Spinal cord (tissue), 10 donors: ENCODE data around the gene NOL4L. TPM values are rescaled to one million over a fixed set of nuclear protein-coding genes. Genes with fewer than 3 reads are reported as not detected.

Source experiments
- DNase-seq, 6 donors: peaks; one replicate each; pipeline versions ENCODE4 v3.0.0 to v3.0.0-alpha.2; 2013 to 2015; ENCODE audit warnings: low spot score in 6 of 6, low read depth in 4 of 6
- H3K27ac ChIP-seq: one replicate; pipeline ENCODE4 v1.5.1; 2013; ENCODE audit warnings: low read depth, low read length, control low read depth
- H3K27me3 ChIP-seq: one replicate; pipeline ENCODE4 v1.6.1; 2013; ENCODE audit warnings: low read length; ENCODE audit not compliant: control insufficient read depth, insufficient read depth
- H3K36me3 ChIP-seq: one replicate; pipeline ENCODE4 v1.6.1; 2013; ENCODE audit warnings: low read length; ENCODE audit not compliant: control insufficient read depth, insufficient read depth
- H3K4me1 ChIP-seq: one replicate; pipeline ENCODE4 v1.6.1; 2013; ENCODE audit warnings: low read length; ENCODE audit not compliant: control insufficient read depth, insufficient read depth
- H3K4me3 ChIP-seq: one replicate; pipeline ENCODE4 v1.5.1; 2013; ENCODE audit warnings: low read depth, low read length, control low read depth
- H3K9me3 ChIP-seq: one replicate; pipeline ENCODE4 v1.6.1; 2013; ENCODE audit warnings: low read length; ENCODE audit not compliant: control insufficient read depth, insufficient read depth
- WGBS: methylation state at CpG from one replicate; pipeline ENCODE4 v1.1.5; 2013; ENCODE audit warnings: missing lambda C conversion rate; ENCODE audit not compliant: insufficient coverage; 5-methylcytosine and 5-hydroxymethylcytosine counted together
- polyA plus RNA-seq, 2 donors: library from polyadenylated mRNA; unstranded; fragments of 120-200 nt; gene quantifications; one replicate each; pipeline ENCODE4 v1.2.1, GENCODE V29; 2013; ENCODE audit not compliant: insufficient read length in 2 of 2
- total RNA-seq, 2 donors: library from RNA; depleted of rRNA in 1 of 2; stranded (reverse); fragments of 120-200 nt in 1 of 2; fragments of >200 nt in 1 of 2; gene quantifications; one replicate each; pipeline versions ENCODE4 v1.2.3 to v1.2.4, GENCODE V29; 2013 to 2014
- donor health status: healthy.

NOL4L gene
- total and polyA plus RNA-seq, 4 donors = 13.3 to 67.6 (median 44.5) TPM

DNA sequence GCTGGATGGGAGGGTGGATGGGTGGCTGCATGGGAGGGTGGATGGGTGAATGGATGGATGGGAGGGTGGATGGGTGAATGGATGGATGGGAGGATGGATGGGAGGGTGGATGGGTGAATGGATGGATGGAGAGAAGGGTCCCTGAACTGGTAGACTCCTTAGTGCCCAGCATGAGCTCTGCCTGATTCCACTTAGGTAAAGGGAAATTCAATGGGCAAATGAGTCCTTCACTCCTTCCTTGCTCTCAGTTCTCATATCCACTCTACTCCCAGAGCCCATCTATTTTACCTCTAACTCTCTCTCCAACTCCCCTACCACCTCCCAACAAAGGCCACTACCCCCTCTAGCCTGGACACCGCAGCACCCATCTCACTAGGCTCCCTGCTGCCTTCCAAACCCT is 29.2 kb upstream of the NOL4L start:
- H3K4me3 ChIP-seq = no peak overlapping the region
- H3K9me3 ChIP-seq = no peaks in the 10 kb centered on the region
- H3K27ac ChIP-seq = no peak overlapping the region
- H3K36me3 ChIP-seq = no peaks in the 10 kb centered on the region
- no CpG with 5 or more reads among the region's 1 CpG for WGBS
- no peak for DNase-seq
- no peaks in the 10 kb centered on the region for H3K27me3 ChIP-seq
- peaks cover 31% of the 10 kb centered on the region for H3K4me1 ChIP-seq

DNA sequence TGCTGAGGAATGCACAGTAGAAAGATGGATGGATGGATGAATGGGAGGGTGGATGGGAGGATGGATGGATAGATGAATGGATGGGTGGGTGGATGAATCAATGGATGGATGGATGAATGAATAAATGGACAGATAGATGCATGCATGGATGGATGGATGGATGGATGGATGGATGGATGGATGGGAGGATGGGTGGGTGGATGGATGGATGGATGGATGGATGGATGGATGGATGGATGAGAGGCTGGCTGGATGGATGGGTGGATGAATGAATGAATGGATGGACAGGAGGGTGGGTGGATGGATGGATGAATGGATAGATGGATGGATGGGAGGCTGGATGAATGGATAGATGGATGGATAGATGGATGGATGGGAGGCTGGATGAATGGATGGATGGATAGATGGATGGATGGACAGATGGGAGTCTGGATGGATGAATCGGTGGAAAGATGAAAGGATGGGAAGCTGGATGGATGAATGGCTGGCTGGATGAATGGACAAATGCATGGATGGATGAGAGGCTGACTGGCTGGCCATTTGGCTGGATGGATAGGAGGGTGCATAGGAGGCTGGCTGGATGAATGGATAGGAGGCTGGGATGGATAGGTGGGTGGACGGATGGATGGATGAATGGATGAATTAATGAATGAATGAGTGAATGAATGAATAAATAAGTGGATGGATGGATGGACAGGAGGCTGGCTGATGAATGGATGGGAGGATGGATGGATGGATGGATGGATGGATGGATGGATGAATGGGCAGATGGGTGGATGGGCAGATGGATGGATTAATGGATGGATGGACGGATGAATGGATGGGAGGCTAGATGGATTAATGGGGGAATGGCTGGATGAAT is 28.3 kb upstream of the NOL4L start:
- H3K36me3 ChIP-seq = no peaks in the 10 kb centered on the region
- H3K9me3 ChIP-seq = no peaks in the 10 kb centered on the region
- peaks cover 31% of the 10 kb centered on the region for H3K4me1 ChIP-seq
- no peak for DNase-seq
- 87% methylated on average over 3 of the region's 3 CpGs for WGBS
- no peak overlapping the region for H3K27ac ChIP-seq
- no peak overlapping the region for H3K4me3 ChIP-seq
- no peaks in the 10 kb centered on the region for H3K27me3 ChIP-seq

DNA sequence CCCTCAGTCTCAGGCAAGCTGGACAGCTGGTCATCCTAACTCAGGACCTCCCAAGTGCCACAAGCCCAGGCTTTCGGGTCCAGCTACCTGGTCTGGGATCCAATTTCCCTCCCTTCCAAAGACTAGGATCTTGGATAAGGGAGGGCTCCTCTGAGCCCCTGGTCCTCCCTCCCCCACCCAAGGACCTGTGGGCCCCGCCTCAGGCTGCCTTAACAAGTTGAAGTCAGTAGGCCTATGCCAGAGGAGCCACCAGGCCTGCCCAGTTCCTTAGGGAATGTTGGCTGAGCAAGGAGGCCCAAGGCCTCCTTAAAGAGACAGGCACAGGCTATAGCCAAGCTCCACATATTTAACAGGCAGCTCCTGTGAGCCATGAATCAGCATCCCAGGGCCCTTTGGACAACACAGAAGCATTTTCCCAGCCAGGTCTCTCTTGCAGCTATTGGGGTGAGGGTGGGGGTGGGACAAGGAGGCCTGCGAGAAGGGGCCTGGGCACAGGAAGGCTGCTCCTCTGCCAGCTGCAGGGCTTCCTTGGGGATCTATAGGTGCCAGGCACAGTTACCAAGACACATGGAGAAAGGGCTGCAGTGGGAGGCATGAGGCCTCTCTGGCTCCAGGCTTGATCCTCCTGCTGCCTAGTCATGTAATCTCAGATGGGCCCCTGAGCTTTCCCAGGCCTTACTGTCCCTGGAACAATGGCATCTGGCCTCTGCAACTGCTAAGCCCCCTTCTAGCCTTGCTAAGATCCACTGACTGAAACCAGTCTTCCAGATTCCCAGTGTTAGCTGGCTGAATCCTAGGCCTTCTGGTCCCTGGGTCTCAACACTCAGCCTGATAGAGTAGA is 27.4 kb upstream of the NOL4L start:
- Histone ChIP-seq H3K9me3 (no peaks in the 10 kb centered on the region), H3K4me3 (no peak overlapping the region), H3K27me3 (no peaks in the 10 kb centered on the region), H3K4me1 (peaks cover 37% of the 10 kb centered on the region), H3K27ac (no peak overlapping the region), H3K36me3 (peaks cover 3% of the 10 kb centered on the region)
- 90% methylated on average over 2 of the region's 3 CpGs for WGBS
- DNase-seq = no peak

DNA sequence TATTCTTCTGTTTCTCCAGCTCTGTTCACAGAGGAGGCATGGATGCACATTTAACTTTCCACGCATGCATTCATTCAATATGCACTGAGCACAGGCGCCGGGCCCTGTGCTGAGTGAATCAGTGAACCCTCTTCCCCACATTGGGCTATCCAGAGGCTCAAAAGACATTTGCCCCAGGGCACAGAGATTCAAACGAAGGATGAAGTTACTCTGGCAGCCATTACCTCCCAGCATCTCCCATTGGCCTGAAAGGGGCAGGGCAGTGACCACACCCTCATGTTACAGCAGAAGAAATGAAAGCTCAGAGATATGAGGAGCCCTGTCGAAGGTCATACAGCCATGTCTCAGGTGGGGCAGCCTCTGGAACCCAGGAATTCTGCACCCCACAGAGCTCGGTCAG is 26.7 kb upstream of the NOL4L start:
- H3K36me3 ChIP-seq = peaks cover 3% of the 10 kb centered on the region
- no peaks in the 10 kb centered on the region for H3K9me3 ChIP-seq
- DNase-seq = no peak
- H3K4me1 ChIP-seq = peaks cover 41% of the 10 kb centered on the region
- H3K4me3 ChIP-seq = no peak overlapping the region
- H3K27me3 ChIP-seq = no peaks in the 10 kb centered on the region
- 81% methylated on average over 4 of the region's 6 CpGs for WGBS
- H3K27ac ChIP-seq = no peak overlapping the region

DNA sequence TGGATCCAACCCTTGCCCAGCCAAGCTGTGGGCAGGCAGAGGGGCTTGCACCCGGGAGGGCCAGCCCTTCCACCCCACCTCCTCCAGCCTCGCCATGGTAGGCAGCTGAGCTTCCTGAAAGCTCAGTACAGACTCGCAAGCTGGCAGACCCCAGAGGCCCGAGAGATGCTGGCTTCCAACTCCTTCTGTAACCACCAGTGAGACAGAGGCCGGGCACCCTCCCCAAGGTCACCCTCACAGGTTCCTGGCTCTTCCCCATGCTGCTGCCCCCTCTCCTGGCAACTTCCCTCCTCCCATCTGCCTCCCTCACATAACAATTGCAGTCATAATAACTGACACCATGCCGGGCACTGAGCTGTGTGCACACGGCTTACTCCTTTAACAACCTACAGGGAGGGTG is 26.2 kb upstream of the NOL4L start:
- Histone ChIP-seq H3K36me3 (peaks cover 3% of the 10 kb centered on the region), H3K4me1 (peaks cover 41% of the 10 kb centered on the region), H3K27ac (no peak overlapping the region), H3K27me3 (no peaks in the 10 kb centered on the region), H3K9me3 (no peaks in the 10 kb centered on the region), H3K4me3 (no peak overlapping the region)
- 37% methylated on average over 5 of the region's 7 CpGs for WGBS
- peak in 1 of 6 donors; percentile 47 for DNase-seq

DNA sequence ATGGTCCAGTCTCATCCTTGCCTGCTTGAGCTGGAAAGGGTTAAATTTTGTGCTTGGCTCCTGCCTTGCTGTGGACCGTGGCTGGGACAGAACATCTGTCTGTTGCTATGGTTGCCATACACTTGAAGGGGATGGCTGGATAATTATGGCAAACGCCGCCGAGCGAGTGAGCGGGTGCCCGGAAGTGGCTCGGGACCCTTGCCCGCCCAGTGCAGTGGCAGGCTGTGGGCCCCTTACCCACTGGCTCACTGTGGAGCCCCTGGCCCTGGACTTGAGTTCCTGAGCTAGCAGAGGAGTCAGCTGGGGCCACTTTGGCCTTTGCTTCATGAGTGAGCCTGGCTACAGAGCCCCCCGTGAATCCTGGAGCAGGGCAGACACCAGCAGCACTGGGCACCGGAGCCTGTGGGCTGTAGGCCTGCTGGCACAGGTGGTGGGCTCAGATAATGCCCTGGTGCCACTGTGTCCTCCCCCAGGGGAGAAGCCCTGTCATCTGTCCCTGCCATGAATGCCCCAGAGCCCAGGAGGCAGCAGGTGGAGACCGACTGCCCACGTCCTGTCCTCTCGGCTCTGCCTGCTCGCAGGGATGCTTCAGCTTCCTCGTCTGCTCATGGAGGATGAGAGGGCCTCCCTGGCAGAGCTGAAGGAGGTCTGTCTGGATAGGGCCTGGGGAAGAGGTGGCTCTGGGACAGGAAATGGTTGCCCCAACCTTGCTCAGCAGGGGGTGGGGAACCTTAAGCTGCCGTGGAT is 25.5 kb upstream of the NOL4L start:
- DNase-seq = peak in 3 of 6 donors; percentile 32 to 81 (median 56)

GRCh38 chr20:32609993-32610392 is 24.9 kb upstream of the NOL4L start:
- peaks cover 2% of the 10 kb centered on the region for H3K27me3 ChIP-seq
- no peaks in the 10 kb centered on the region for H3K9me3 ChIP-seq
- no peak overlapping the region for H3K4me3 ChIP-seq
- WGBS = no CpG with 5 or more reads among the region's 4 CpGs
- H3K27ac ChIP-seq = no peak overlapping the region
- no peak for DNase-seq
- peaks cover 44% of the 10 kb centered on the region for H3K4me1 ChIP-seq
- peaks cover 3% of the 10 kb centered on the region for H3K36me3 ChIP-seq

More for the DNA sequence above, 25.5 kb upstream of the NOL4L start:
- Histone ChIP-seq H3K36me3 (peaks cover 3% of the 10 kb centered on the region), H3K4me3 (no peak overlapping the region), H3K27me3 (no peaks in the 10 kb centered on the region), H3K27ac (no peak overlapping the region), H3K4me1 (peaks cover 41% of the 10 kb centered on the region), H3K9me3 (no peaks in the 10 kb centered on the region)
- WGBS = 21% methylated on average over 17 of the region's 17 CpGs

DNA sequence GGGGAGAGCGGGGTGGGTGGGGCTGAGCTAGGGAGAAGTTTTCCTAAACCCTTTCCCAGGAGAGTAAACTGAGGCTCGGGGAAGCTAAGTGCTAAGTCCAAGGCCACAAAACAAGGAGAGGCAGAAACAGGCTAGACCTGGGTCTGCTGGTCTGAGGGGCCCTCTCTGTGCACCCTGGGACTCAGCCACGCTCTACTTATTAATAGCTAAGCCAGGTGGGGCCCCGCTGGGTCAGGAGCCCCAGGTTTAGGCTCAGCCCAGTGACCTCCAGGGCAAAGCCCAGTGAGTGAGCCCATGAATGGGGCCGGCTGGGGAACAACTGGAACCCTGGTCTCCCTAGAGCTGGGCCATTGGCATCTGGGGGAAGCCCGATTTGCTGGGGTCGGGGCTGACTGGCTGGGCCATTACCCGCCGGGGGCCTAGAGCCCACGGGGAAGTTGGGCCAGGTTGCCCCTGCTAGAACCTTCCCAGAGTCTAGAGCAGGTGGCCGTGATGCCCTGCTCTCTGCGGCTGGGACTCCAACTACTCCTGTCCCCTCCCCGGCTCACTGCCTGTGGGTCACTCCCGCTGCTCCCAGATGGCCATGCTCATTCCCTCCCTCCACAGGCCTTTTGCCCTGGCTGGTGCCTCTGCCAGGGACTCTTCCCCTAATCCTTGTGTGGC is 24.1 kb upstream of the NOL4L start:
- H3K36me3 ChIP-seq = peaks cover 3% of the 10 kb centered on the region
- DNase-seq = no peak
- peaks cover 44% of the 10 kb centered on the region for H3K4me1 ChIP-seq
- WGBS = 88% methylated on average over 14 of the region's 14 CpGs
- no peaks in the 10 kb centered on the region for H3K9me3 ChIP-seq
- no peak overlapping the region for H3K4me3 ChIP-seq
- peaks cover 5% of the 10 kb centered on the region for H3K27me3 ChIP-seq
- no peak overlapping the region for H3K27ac ChIP-seq

DNA sequence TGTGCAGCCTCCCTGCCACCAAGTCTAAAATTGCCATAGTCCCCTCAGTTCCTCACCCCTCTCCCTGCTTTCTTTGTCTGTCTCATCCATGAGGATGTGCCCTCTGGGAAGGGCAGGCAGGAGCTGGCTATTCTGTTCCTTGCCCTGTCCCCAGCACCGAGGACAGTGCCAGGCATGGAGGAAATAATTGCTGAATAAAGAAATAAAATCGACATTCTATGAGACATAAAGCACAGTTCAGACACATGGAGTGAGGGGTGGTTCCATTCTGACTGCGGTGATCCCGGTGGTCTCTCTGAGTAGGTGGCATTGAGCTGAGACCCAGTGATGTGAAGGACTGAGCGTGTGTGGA is 23.5 kb upstream of the NOL4L start:
- H3K4me1 ChIP-seq = peaks cover 44% of the 10 kb centered on the region
- peaks cover 3% of the 10 kb centered on the region for H3K36me3 ChIP-seq
- H3K27ac ChIP-seq = no peak overlapping the region
- H3K9me3 ChIP-seq = no peaks in the 10 kb centered on the region
- no peak for DNase-seq
- peaks cover 5% of the 10 kb centered on the region for H3K27me3 ChIP-seq
- no peak overlapping the region for H3K4me3 ChIP-seq
- WGBS = 75% methylated on average over 5 of the region's 5 CpGs
